GM18907 (cell line): ENCODE data around the gene CDK4.
"Not testable (repeated sequence)": the region's sequence is repeated elsewhere in the genome, so short reads cannot be mapped to it uniquely, and the experiment has no call there.

ENCODE experiments used
- ATAC-seq: cut with Tn5 transposase; IDR thresholded peaks from one replicate; pipeline ENCODE4 v1.9.1; 2021; ENCODE audit warnings: mild to moderate bottlenecking, moderate library complexity; ENCODE audit not compliant: unreplicated experiment

CDK4 gene

DNA sequence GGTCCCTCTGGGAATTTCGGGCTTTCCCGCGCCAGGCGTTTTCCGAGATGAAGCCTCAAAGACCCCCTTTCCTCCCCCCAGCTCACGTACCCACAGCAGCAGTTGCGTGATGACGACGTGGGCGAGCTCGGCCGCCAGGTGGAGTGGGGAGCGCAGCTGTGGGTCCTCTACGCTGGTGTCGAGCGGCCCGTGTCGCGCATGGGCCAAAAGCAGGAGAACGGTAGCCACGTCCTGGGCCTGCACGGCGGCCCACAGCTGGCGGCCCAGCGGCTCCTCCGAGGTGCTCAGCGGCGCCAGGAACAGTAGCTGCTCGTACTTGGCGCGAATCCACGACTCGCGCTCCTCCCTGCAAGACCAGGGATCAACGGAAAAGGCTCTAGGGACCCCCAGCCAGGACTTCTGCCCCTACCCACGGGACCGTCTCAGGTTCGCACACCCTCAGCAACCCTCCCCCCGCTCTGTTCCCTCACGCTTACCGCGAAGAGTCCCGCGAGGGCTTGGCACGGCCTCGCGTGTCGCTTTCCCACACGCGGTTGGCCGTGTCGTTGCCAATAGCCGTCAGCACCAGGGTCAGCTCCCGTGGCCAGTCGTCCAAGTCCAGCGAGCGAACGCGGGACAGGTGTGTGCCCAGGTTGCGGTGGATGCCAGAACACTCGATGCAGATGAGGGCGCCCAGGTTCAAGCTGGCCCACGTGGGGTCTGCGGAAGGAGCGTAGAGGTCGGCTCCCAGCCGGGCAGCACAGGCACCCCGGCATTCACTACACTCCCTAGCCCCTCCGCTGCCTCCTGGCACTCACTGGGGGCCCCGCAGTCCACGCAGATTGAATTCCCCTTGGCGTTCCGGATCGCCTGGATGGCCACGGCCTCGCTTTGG is 25.0 kb downstream of the CDK4 start:
- no peak for ATAC-seq

DNA sequence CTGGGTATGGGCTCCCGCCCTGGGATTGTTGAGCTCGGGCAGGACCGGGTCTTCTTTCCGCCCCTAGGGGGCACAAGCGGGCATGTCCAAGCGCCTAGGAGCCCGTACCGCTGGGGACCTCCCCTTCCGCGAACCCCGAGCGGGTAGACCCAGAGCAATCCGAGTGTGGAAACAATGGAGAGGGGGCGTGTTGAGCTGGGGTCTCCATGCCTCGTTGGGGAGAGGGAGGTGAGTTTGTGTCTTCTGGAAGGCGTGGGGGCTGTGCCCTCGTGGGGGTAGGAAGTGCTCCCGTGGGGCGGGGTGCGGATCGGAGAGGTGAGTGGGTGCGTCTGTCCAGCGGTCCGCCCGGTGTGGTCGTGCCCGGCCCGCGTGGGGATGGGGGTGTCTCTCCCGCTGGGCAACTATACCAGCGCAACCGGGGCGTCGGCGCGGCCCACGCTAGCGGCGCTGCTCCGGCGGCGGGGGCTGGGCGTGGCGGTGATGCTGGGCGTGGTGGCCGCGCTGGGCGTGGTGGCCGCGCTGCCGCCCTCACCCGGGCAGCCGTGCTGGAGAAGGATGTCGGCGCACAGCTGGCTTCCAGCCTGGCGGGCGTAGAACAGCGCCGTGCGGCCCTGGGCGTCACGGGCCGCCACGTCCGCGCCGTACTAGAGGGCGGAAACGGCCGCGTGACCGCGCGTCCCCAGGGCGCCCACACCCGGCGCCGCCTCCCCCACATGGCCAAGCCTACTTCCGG is 25.8 kb downstream of the CDK4 start:
- ATAC-seq, result no peak

DNA sequence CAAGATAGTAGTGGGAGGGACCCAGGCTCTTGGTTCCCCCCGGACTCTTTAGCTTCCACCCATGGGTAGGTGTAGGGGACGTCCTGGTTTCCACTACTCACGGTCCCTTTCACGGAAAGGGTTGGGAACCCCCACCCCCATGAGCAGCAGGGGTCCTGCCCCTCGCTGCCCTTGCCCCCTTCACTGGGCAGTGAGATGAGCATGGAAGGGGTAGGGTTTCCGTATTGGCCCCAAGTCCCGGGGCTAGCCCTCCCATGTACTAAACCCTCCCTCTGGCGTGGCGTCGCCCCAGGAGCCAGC is 26.3 kb downstream of the CDK4 start:
- ATAC-seq, result no peak

DNA sequence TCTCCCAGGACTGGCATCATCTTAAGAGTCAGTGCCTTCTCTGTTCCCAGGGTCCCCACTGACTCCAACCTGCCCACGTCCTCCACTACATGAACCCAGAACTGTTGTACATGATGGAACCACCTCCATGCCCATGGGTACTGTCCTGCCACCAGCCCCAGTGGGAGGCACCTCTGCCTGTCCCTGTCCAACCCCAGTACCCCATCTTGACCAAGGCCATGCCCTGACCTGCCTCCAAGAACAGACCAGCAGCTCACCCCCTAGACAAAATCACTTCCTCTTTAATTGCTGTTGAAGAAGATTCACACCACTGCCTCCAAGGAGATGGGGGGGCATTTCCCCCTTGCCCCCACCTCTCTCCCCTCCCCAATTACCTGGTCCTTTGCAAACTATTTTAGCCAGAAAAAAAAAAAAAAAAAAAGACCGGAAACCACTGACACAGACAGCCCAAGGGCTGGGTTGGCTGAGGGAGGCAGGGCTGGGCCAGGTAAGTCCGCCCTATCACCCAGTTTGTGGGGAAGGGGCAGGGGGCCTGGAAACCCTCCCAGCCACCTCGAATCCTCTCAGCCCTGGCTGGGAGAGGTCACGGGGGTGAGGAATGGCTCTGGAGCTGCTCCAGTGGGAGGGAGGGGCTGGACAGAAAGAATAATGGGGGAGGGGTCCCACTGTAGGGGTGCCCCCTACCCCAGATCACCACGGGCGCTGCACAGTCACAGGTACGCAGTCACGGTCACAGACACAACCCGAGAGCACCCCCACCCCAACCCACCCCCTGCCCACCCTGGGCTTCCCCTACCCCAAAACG is 27.0 kb downstream of the CDK4 start:
- ATAC-seq, result no peak

DNA sequence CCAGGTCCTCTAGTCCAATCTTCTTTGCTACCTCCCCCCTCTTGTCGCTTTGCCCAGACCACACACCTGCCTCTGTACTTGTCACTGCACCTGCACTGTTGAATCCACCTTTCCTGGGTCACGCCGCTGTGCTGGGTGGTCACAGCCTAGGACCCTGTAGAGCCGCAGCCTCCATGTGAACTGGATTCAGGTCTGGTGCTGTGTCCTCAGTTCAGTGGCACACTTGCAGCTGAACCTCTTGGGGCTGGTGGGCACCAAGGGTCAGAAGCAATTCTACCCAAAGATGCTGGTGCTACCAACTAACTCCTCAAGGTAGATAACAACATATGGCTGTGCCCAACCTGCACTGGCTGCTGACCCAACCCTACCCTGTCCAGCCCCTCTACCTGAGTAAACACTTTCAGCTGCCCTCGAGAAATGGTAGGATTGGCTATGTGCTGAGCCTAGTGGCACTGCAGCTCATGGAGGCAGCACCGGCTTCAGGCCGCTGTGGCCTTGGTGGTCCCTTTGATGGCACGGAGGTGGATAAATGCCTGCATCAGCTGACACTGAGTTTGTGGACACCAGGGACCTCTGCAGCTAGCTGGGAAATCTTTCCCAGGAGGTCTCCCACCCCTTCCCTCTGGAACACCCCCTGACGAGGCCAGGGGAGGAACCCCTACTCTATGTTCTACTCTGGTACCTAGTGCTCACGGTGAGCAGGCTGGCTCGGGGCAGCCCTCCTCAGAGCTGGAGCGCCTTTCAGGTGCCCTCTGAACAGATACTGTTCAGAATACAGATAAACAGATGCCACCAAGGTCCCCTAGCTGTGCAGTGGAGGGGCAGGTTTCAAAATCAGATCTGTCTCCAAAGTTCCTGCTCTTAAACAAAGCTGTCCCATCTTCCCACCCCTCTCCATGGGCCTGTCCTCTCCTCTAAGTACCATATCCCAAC is 27.8 kb downstream of the CDK4 start:
- no peak for ATAC-seq

DNA sequence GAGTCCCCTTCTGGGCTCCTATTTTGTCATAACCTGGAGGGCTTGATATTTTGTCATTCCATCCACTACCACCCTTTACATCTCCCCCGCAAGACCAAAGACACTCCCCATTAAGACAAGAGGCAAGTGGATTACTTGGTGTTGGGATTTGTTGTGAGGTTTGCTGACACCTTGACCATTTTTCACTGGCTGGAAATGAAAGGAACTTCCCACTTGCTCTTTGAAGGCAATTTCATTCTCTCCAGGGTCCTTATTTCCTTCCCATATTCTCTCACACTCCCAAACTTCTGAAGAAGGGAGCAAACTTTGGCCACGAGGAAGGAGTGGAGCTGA is 28.5 kb downstream of the CDK4 start:
- ATAC-seq, result no peak

DNA sequence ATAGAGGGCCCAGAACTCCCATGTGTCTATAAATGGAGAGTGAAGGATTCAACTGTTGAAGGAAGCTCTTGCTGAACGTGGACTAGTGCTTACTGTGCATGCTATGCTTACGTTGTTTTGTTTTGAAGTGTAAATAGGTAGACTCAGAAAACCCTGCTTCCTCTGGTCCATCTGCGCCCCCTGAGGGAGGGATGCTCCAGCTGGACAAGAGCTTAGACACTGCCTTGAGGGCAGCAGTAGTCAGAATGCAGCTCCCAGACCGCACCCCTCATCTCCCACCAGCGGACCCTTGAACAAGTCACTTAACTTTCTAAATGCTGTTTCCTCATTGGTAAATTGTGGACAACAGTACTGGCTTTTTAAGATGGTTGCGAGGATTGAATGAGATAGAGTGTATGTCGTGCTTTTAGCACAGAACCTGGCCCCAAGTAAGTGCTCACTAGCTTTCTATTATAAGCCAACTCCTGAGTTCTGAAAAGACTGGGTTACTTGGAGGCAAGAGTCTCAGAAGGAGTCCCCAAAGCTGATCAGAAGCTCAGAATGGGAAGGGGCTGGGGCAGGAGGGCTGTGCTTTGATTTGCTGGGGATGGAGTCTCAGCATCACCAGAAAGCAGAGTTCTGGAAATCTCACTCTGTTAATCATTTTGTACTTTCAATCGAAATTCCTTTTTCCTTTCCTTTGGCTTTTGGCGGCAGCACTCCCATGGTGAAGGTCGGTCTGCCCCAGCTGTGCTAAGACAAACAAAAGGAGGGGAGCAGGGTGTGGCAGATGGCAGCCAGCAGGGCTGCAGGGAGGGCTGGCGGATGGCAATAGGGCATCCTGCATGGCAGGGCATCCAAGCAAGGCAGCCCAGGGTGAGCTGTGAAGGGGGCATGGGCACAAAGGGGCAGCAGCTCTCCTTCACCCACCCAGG is 29.1 kb downstream of the CDK4 start:
- no peak for ATAC-seq

DNA sequence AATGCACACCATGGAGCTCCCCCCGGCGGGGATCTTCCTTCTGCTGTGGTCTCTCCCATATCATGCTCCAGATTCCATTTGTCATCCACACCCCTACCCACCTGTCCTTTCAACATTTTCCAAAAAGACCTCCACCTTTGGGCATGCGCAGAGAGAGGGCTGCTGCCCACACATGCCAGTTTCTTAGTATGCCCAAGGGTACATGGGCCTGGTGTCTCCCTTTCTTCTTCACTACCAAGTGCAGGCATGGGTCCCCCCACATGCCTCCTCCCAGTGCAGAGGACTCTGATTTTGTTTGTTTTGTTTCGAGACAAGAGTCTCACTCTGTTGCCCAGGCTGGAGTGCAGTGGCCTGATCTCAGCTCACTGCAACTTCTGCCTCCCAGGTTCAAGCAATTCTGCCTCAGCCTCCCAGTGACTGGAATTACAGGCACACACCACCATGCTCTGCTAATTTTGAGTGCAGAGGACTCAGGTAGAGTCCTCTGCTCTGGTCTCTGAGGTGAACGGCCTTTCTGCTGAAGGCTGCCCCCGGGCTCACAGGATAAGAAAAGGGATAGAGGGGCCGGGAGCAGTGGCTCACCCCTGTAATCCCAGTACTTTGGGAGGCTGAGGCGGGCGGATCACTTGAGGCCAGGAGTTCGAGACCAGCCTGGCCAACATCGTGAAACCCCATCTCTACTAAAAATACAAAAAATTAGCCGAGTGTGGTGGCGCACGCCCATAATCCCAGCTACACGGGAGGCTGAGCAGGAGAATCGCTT is 30.1 kb downstream of the CDK4 start:
- ATAC-seq, result not testable (repeated sequence)

DNA sequence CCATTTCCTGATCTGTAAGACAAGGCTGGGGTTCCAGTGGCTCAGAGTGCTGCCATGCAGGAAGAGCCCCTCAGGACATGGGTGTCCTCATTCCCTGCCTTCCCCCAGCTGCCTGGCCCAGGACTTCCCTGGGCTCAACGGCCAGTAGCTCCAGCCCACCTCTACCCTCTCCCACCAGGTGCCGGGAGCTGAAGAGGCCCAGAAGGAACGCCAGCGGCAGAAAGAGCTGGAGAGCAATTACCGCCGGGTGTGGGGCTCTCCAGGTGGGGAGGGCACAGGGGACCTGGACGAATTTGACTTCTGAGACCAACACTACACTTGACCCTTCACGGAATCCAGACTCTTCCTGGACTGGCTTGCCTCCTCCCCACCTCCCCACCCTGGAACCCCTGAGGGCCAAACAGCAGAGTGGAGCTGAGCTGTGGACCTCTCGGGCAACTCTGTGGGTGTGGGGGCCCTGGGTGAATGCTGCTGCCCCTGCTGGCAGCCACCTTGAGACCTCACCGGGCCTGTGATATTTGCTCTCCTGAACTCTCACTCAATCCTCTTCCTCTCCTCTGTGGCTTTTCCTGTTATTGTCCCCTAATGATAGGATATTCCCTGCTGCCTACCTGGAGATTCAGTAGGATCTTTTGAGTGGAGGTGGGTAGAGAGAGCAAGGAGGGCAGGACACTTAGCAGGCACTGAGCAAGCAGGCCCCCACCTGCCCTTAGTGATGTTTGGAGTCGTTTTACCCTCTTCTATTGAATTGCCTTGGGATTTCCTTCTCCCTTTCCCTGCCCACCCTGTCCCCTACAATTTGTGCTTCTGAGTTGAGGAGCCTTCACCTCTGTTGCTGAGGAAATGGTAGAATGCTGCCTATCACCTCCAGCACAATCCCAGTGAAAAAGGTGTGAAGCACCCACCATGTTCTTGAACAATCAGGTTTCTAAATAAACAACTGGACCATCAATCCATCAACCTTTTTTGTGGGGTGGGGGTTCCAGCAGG is 31.2 kb downstream of the CDK4 start:
- ATAC-seq, result no peak

DNA sequence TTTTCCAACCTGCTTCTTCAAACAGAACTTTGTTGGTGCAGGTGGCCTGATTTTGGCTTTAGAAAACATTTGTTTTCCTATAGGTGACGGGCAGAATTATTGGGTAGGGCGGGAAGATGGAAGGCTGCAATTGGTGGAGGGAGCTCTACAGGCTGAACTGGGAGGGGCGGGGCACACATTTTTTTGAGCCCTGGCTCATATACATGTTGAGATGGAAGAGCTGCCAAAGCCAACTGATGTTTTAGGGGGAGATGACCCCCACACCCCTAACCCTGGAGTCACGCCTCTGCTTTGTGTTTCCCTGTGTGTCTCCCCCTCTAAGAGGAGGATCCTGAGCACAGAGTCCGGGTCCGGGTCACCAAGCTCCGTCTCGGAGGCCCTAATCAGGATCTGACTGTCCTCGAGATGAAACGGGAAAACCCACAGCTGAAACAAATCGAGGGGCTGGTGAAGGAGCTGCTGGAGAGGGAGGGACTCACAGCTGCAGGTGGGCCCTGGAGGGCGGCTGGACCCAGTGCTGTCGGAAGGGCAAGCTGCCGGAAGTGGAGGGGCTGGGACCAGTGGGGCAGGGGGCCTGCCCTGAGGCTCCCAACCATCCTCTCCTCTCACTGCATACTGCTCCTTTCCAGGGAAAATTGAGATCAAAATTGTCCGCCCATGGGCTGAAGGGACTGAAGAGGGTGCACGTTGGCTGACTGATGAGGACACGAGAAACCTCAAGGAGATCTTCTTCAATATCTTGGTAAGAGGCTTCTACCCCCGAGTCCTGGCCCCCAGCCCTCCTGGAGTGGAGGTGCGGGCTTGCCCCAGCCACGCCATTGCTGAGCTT is 32.1 kb downstream of the CDK4 start:
- no peak for ATAC-seq

DNA sequence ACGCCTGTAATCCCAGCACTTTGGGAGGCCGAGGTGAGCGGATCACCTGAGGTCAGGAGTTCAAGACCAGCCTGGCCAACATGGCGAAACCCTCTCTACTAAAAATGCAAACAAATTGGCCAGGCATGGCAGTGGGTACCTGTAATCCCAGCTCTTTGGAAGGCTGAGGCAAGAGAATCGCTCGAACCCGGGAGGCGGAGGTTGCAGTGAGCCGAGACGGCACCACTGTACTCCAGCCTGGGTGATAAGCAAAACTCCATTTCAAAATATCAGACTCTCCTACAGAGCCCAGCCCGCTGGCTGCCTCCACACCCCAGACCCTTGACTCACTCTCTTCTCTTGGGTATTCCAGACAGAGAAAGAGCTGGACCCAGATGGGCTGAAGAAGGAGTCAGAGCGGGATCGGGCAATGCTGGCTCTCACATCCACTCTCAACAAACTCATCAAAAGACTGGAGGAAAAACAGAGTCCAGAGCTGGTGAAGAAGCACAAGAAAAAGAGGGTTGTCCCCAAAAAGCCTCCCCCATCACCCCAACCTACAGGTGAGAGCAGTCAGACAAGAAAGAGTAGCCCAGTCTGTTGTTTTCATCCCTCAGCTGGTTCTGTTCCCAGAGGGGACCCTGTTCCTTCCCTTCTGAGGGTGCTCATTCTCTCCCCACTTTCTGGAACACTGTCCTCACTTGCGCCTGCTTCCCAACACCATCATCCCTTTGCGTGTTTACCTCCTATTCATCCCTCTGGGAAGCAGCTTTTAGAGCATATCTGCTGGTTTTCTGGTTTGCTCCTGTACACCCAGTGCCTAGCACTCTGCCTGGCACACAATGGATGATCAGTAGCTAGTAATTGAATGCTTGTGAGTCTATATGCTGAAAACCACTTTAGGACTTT is 33.2 kb downstream of the CDK4 start:
- no peak for ATAC-seq

DNA sequence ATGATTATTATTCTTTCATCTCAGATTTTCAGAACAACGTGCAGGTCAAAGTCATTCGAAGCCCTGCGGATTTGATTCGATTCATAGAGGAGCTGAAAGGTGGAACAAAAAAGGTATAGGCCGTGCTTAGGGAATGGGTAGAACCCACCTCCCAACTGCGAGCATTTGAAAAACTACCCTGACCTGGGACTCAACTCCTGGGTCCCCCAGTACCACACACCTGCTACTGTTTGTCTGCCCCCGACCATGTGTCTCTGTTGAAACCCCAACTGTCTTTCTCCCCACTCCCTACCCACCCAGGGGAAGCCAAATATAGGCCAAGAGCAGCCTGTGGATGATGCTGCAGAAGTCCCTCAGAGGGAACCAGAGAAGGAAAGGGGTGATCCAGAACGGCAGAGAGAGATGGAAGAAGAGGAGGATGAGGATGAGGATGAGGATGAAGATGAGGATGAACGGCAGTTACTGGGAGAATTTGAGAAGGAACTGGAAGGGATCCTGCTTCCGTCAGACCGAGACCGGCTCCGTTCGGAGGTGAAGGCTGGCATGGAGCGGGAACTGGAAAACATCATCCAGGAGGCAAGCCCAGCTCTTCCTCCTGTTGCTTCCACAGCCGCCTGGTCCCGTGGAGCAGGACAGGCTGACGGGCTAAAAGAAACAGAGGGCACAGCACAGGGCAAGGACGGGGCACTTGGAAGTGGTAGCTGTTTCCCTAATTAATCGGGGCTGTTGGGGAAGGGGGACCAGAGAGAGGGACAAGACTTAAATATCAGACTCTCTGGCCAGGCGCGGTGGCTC is 34.1 kb downstream of the CDK4 start:
- ATAC-seq, result no peak

DNA sequence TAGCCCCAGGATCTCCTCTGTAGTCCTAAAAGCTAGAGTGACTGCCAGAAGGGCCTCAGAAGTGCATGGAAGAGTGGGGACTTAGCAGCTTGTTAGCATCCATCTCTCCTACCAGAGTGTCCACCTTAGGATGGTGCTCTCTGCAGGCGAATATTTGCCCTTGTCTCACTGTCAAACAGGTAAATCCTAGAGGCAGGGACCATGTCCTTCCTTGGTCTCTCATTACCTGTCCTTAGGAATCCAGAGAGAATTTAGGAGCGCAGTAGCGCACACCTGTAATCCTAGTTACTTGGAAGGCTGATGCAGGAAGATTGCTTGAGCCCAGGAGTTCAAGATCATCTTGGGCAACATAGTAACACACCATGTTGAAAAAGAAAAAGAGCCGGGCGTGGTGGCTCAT is 35.0 kb downstream of the CDK4 start:
- ATAC-seq, result no peak

DNA sequence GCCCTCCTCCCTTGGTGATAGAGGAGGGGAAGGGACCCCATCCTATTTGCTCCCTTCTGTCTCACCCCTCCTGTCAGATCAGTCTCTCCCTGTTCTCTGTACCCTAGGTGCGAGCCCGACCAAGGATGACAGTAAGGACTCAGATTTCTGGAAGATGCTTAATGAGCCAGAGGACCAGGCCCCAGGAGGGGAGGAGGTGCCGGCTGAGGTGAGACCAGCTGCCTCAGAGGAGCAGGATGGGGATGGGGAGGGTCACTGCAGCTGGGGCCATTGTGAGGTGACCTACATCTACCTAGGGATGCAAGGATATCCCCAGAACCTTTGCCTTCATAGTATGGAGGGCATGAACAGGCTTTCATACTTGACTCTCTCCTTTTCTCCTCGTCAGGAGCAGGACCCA is 35.8 kb downstream of the CDK4 start:
- no peak for ATAC-seq

DNA sequence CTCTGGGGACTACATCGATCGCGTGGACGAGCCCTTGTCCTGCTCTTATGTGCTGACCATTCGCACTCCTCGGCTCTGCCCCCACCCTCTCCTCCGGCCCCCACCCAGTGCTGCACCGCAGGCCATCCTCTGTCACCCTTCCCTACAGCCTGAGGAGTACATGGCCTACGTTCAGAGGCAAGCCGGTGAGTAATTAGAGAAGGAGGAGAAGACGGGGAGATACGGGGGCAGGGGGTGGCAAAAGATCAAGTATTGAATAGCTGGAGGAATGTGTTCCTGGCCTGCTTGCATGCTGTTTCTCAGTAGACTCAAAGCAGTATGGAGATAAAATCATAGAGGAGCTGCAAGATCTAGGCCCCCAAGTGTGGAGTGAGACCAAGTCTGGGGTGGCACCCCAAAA is 36.3 kb downstream of the CDK4 start:
- no peak for ATAC-seq
